HG02970 (cell line): ENCODE measurements around the gene UAP1L1.
"Not testable (repeated sequence)": the region's sequence is repeated elsewhere in the genome, so short reads cannot be mapped to it uniquely, and the experiment has no call there.

ENCODE experiments used
- ATAC-seq: cut with Tn5 transposase; IDR thresholded peaks from one replicate; pipeline ENCODE4 v1.9.1; 2021; ENCODE audit warnings: mild to moderate bottlenecking, moderate library complexity, moderate number of reproducible peaks; ENCODE audit not compliant: unreplicated experiment, low FRiP score

Gene UAP1L1

GRCh38 chr9:137077010-137077747, at the start of gene UAP1L1:
UAP1L1 (plus strand) TSS chr9:137077517; CDS start chr9:137077533, 16 bp downstream.
- ATAC-seq = peak; percentile 62

- no peak for ATAC-seq
Observed at GRCh38 chr9:137028263-137029057, 48.9 kb upstream of the UAP1L1 start.

GRCh38 chr9:137029058-137029936, 48.0 kb upstream of the UAP1L1 start:
- ATAC-seq = no peak

GRCh38 chr9:137030006-137030405, 47.3 kb upstream of the UAP1L1 start:
- no peak for ATAC-seq

- no peak for ATAC-seq
Observed at GRCh38 chr9:137030538-137031527, 46.5 kb upstream of the UAP1L1 start.

- no peak for ATAC-seq
Observed at GRCh38 chr9:137031904-137032640, 45.2 kb upstream of the UAP1L1 start, which contains the start of gene FUT7. FUT7 (minus strand) TSS chr9:137032088; CDS start chr9:137031991, 97 bp downstream.

- ATAC-seq = no peak
Observed at GRCh38 chr9:137032858-137033257, 44.5 kb upstream of the UAP1L1 start.

GRCh38 chr9:137033481-137033880, 43.8 kb upstream of the UAP1L1 start:
- ATAC-seq = not testable (repeated sequence)

- ATAC-seq = no peak
Observed at GRCh38 chr9:137034039-137034708, 43.1 kb upstream of the UAP1L1 start.

GRCh38 chr9:137034709-137035506, 42.4 kb upstream of the UAP1L1 start:
- no peak for ATAC-seq

- no peak for ATAC-seq
Observed at GRCh38 chr9:137035507-137035834, 41.8 kb upstream of the UAP1L1 start.

- ATAC-seq = no peak
Observed at GRCh38 chr9:137035937-137036336, 41.4 kb upstream of the UAP1L1 start.

- ATAC-seq = no peak
Observed at GRCh38 chr9:137037035-137037434, 40.3 kb upstream of the UAP1L1 start.

- no peak for ATAC-seq
Observed at GRCh38 chr9:137037483-137037882, 39.8 kb upstream of the UAP1L1 start.

- ATAC-seq = no peak
Observed at GRCh38 chr9:137038916-137039315, 38.4 kb upstream of the UAP1L1 start.

- ATAC-seq = no peak
Observed at GRCh38 chr9:137039611-137040366, 37.5 kb upstream of the UAP1L1 start.

- no peak for ATAC-seq
Observed at GRCh38 chr9:137040568-137040967, 36.7 kb upstream of the UAP1L1 start.
